IPS-NIHi7 (cell line): ENCODE data around the gene IDNK.

Source experiments
- DNase-seq: peaks from one replicate; pipeline ENCODE4 v3.0.0; 2012; ENCODE audit warnings: mixed read lengths; ENCODE audit errors: extremely low spot score

Gene IDNK

GRCh38 chr9:83691492-83691891 lies 68.5 kb downstream of the IDNK start:
- DNase-seq, result no peak
